ENCODE measurements around the gene RCN2. TPM values are rescaled to one million over a fixed set of nuclear protein-coding genes. Genes with fewer than 3 reads are reported as not detected.

Gene RCN2
- total RNA-seq, 1 experiment from 2014 or later = 87.8 TPM

GRCh38 chr15:76972389-76973361 lies 41.1 kb downstream of the RCN2 start:
- DNase-seq (ENCODE audit: extremely low read depth, low read depth) = no peak

GRCh38 chr15:76973362-76973743 lies 41.8 kb downstream of the RCN2 start:
- DNase-seq (ENCODE audit: extremely low read depth, low read depth) = no peak

- no peak for DNase-seq (ENCODE audit: extremely low read depth, low read depth)
These were observed 42.4 kb downstream of the RCN2 start for GRCh38 chr15:76973906-76974305.

- DNase-seq (ENCODE audit: extremely low read depth, low read depth) = no peak
These were observed 43.0 kb downstream of the RCN2 start for GRCh38 chr15:76974456-76975036.

GRCh38 chr15:76976141-76976540 lies 44.6 kb downstream of the RCN2 start:
- no peak for DNase-seq (ENCODE audit: extremely low read depth, low read depth)

GRCh38 chr15:76976572-76977270 lies 45.2 kb downstream of the RCN2 start:
- DNase-seq (ENCODE audit: extremely low read depth, low read depth) = no peak

DNA sequence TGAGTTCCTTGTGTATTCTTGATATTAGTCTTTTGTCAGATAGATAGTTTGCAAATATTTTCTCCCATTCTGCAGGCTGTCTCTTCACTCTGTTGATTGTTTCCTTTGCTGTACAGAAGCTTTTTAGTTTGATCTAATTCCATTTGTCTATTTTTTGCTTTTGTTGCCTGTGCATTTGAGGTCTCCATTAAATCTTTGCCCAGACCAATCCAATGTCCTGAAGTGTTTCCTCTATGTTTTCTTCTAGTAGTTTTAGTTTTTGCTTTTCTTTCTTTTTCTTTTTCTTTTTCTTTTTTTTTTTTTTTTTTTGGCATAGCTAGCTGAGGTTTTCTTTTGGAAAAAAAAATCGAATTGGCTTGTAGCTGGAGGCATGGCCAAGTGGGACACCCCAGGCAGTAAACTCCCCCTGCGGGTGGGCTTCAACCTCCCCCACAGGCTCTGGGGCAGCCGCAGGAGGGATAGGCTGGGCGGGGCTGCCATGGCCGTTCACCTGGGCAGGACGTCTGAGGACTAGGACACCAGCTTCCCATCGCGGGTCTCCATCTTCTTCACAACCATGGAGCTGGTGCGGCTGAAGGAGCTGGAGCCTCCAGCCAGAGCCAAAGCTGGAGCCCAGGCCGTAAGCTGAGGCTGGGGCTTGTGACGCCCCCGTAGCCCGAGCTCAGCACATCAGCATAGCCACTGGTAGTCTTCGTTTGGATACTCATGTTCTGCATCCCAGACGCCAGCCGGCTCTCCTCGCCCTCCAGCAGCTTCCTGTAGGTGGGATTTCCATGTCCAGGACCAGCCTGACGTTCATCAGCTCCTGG lies 47.2 kb downstream of the RCN2 start:
- DNase-seq (ENCODE audit: extremely low read depth, low read depth) = no peak

GRCh38 chr15:76979331-76979925 lies 47.9 kb downstream of the RCN2 start:
- no peak for DNase-seq (ENCODE audit: extremely low read depth, low read depth)

DNA sequence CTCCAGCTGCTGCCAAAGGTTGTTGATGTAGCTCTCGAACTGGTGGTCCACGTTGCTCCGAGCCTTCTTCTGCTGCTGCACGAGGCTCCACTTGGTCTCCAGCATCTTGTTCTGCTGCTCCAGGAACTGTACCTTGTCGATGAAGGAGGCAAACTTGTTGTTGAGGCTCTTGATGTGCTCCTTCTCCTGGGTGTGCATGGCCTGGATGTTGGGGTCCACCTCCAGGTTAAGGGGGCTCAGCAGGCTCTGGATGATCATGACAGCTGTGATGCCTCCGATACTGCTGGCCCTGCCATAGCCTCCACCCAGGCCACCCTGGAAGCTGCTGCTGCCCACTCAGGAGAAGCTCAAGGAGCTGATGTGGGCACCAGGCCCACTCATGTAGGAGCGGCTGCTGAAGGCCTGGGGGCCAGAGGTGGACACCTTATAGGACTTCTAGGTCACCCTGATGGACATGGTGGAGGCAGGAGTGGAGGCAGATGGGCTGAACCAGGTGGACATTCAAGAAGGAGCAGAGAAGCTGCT lies 48.5 kb downstream of the RCN2 start:
- DNase-seq (ENCODE audit: extremely low read depth, low read depth) = no peak

- DNase-seq (ENCODE audit: extremely low read depth, low read depth) = no peak
These were observed 50.8 kb downstream of the RCN2 start for GRCh38 chr15:76982356-76982755.

- no peak for DNase-seq (ENCODE audit: extremely low read depth, low read depth)
These were observed 51.2 kb downstream of the RCN2 start for GRCh38 chr15:76982756-76983155.

GRCh38 chr15:76983590-76984375 lies 52.2 kb downstream of the RCN2 start:
- no peak for DNase-seq (ENCODE audit: extremely low read depth, low read depth)

GRCh38 chr15:76986743-76987142 lies 55.2 kb downstream of the RCN2 start:
- DNase-seq (ENCODE audit: extremely low read depth, low read depth) = no peak

- no peak for DNase-seq (ENCODE audit: extremely low read depth, low read depth)
These were observed 55.7 kb downstream of the RCN2 start for GRCh38 chr15:76987276-76987675.

GRCh38 chr15:76987896-76988860 lies 56.6 kb downstream of the RCN2 start:
- no peak for DNase-seq (ENCODE audit: extremely low read depth, low read depth)

- no peak for DNase-seq (ENCODE audit: extremely low read depth, low read depth)
These were observed 57.6 kb downstream of the RCN2 start for GRCh38 chr15:76988867-76989780.

- no peak for DNase-seq (ENCODE audit: extremely low read depth, low read depth)
These were observed 59.5 kb downstream of the RCN2 start for GRCh38 chr15:76991048-76991447.

Data from NCI-H460 (cell line).